PC-3 (cell line): ENCODE measurements around the gene RNF175. TPM values are rescaled to one million over a fixed set of nuclear protein-coding genes. Genes with fewer than 3 reads are reported as not detected.

Experiments
- ATAC-seq: fragments of 200-7000 bp; cut with Tn5 transposase; 2 replicates; pipeline ENCODE4 v1.9.1; 2020; ENCODE audit warnings: mild to moderate bottlenecking, moderate library complexity
- BruUV-seq: library from RNA; stranded (reverse); fragments of 400-500 nt; replicated peaks from 2 replicates; lab custom pipeline; 2021; lab: Mats Ljungman, UMichigan
- CTCF ChIA-PET: fragments of 300-600 bp; sonication (Branson Sonifier 250); formaldehyde crosslinking; loops from one replicate; lab custom pipeline; 2022; ENCODE audit warnings: antibody characterized with exemption; lab: Charles Lee
- POLR2A ChIA-PET: fragments of 300-600 bp; sonication (Branson Sonifier 250); formaldehyde crosslinking; loops from one replicate; lab custom pipeline; 2022; ENCODE audit warnings: antibody characterized with exemption; ENCODE audit not compliant: unreplicated experiment; lab: Charles Lee
- DNase-seq: peaks from one replicate; pipeline ENCODE4 v3.0.0-alpha.2; 2015
- H2AFZ ChIP-seq: fragments of 300-600 bp; sonication (generic); 2 replicates; pipeline ENCODE4 v1.6.0; 2016; ENCODE audit warnings: antibody characterized with exemption, low read length
- H3F3A ChIP-seq: fragments of 300-600 bp; sonication (generic); one replicate; pipeline ENCODE4 v1.6.0; 2017; ENCODE audit warnings: antibody characterized with exemption, low read length, control low read depth, mild to moderate bottlenecking; ENCODE audit not compliant: unreplicated experiment
- H3K27ac ChIP-seq: fragments of 300-600 bp; sonication (generic); 2 replicates; pipeline ENCODE4 v1.5.1; 2016; ENCODE audit warnings: mild to moderate bottlenecking, low read length
- H3K27me3 ChIP-seq: fragments of 300-600 bp; sonication (generic); 2 replicates; pipeline ENCODE4 v1.6.1; 2016; ENCODE audit warnings: low read length, mixed read lengths
- H3K36me3 ChIP-seq: fragments of 300-600 bp; sonication (generic); 2 replicates; pipeline ENCODE4 v1.6.1; 2016; ENCODE audit warnings: low read depth, mixed run types, low read length, mixed read lengths
- H3K4me1 ChIP-seq: fragments of 300-600 bp; sonication (generic); 2 replicates; pipeline ENCODE4 v1.5.1; 2016; ENCODE audit warnings: low read length; ENCODE audit not compliant: insufficient read depth
- H3K4me2 ChIP-seq: fragments of 300-600 bp; sonication (generic); 2 replicates; pipeline ENCODE4 v1.6.0; 2016; ENCODE audit warnings: low read length
- H3K4me3 ChIP-seq: fragments of 300-600 bp; sonication (generic); 2 replicates; pipeline ENCODE4 v1.5.1; 2016; ENCODE audit warnings: mild to moderate bottlenecking, low read length, mixed read lengths
- H3K79me2 ChIP-seq: fragments of 300-600 bp; sonication (generic); 2 replicates; pipeline ENCODE4 v1.6.1; 2017; ENCODE audit warnings: low read length, mixed read lengths
- H3K9ac ChIP-seq: fragments of 300-600 bp; sonication (generic); 2 replicates; pipeline ENCODE4 v1.6.0; 2016; ENCODE audit warnings: mild to moderate bottlenecking, low read length
- H3K9me2 ChIP-seq: fragments of 300-600 bp; sonication (generic); replicated peaks from 2 replicates; pipeline ENCODE4 v1.6.1; 2016; ENCODE audit warnings: mixed run types, low read length, mixed read lengths
- H3K9me3 ChIP-seq: fragments of 300-600 bp; sonication (generic); 2 replicates; pipeline ENCODE4 v1.6.1; 2016; ENCODE audit warnings: low read length, mixed read lengths
- H4K20me1 ChIP-seq: fragments of 300-600 bp; sonication (generic); 2 replicates; pipeline ENCODE4 v1.6.1; 2016; ENCODE audit warnings: low read length, mixed read lengths
- EZH2 ChIP-seq: fragments of 300-600 bp; sonication (generic); IDR thresholded peaks from one replicate; pipeline ENCODE4 v1.6.1; 2017; ENCODE audit warnings: antibody characterized with exemption, mild to moderate bottlenecking, low read length; ENCODE audit not compliant: unreplicated experiment
- EZH2phosphoT487 ChIP-seq: fragments of 300-600 bp; sonication (generic); IDR thresholded peaks from 2 replicates; pipeline ENCODE4 v1.6.1; 2018; ENCODE audit warnings: mild to moderate bottlenecking, antibody characterized with exemption, low read length, borderline replicate concordance
- intact Hi-C: fragments of 100-400 bp; cut with micrococcal nuclease; formaldehyde crosslinking; loops from 2 replicates; pipeline ENCODE4 v1.9.0; 2023
- total RNA-seq: library from RNA; depleted of rRNA; stranded (reverse); fragments of >200 nt; gene quantifications from 2 replicates; pipeline ENCODE4 v1.2.3, GENCODE V29; 2014
- TF ChIP-seq, protein P1 (sequence below): fragments of 300-600 bp; sonication (generic); conservative IDR thresholded peaks from 2 replicates; pipeline ENCODE4 v1.5.1; 2017; ENCODE audit warnings: antibody characterized with exemption, low read depth, mild to moderate bottlenecking, low read length

Gene RNF175
- total RNA-seq, 1 experiment from 2014 or later = not detected

DNA sequence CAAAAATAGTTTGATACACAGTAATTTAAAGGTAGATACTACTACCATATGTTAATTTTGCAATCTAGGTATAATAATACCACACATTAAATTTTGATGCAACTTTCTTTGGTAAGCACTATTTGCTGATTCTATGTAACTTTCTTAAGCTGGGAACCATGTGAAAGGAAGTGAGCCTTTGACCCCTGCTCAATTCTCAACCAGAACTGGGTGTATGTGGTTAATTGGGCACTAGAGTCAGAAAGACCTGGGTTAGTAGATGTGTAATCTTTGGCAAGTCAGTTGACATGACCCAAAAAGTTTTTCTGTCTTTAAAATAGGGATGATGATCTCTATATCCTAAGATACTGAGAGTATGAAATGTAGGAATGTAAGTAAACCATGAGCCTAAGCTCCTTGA, 53.3 kb downstream of the RNF175 start:
- no peak overlapping the region for H3K4me2 ChIP-seq
- no peak overlapping the region for H3K4me3 ChIP-seq
- no peak for ATAC-seq
- DNase-seq = no peak
- no peaks in the 10 kb centered on the region for H3K27me3 ChIP-seq
- BruUV-seq = no TSS peak
- no peak overlapping the region for H2AFZ ChIP-seq
- ChIA-PET CTCF (no interaction called here), POLR2A (no interaction called here)
- no peaks in the 10 kb centered on the region for H3F3A ChIP-seq
- no peaks in the 10 kb centered on the region for H3K4me1 ChIP-seq
- TF ChIP-seq EZH2 (no peak), EZH2phosphoT487 (no peak)
- TF ChIP-seq, protein P1, sequence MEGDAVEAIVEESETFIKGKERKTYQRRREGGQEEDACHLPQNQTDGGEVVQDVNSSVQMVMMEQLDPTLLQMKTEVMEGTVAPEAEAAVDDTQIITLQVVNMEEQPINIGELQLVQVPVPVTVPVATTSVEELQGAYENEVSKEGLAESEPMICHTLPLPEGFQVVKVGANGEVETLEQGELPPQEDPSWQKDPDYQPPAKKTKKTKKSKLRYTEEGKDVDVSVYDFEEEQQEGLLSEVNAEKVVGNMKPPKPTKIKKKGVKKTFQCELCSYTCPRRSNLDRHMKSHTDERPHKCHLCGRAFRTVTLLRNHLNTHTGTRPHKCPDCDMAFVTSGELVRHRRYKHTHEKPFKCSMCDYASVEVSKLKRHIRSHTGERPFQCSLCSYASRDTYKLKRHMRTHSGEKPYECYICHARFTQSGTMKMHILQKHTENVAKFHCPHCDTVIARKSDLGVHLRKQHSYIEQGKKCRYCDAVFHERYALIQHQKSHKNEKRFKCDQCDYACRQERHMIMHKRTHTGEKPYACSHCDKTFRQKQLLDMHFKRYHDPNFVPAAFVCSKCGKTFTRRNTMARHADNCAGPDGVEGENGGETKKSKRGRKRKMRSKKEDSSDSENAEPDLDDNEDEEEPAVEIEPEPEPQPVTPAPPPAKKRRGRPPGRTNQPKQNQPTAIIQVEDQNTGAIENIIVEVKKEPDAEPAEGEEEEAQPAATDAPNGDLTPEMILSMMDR = no peak
- no peaks in the 10 kb centered on the region for H3K79me2 ChIP-seq
- H3K9ac ChIP-seq = no peak overlapping the region
- H4K20me1 ChIP-seq = no peaks in the 10 kb centered on the region
- H3K27ac ChIP-seq = no peak overlapping the region
- intact Hi-C loops = no loop called here
- H3K36me3 ChIP-seq = no peaks in the 10 kb centered on the region
- H3K9me2 ChIP-seq = no peaks in the 10 kb centered on the region
- H3K9me3 ChIP-seq = no peaks in the 10 kb centered on the region

DNA sequence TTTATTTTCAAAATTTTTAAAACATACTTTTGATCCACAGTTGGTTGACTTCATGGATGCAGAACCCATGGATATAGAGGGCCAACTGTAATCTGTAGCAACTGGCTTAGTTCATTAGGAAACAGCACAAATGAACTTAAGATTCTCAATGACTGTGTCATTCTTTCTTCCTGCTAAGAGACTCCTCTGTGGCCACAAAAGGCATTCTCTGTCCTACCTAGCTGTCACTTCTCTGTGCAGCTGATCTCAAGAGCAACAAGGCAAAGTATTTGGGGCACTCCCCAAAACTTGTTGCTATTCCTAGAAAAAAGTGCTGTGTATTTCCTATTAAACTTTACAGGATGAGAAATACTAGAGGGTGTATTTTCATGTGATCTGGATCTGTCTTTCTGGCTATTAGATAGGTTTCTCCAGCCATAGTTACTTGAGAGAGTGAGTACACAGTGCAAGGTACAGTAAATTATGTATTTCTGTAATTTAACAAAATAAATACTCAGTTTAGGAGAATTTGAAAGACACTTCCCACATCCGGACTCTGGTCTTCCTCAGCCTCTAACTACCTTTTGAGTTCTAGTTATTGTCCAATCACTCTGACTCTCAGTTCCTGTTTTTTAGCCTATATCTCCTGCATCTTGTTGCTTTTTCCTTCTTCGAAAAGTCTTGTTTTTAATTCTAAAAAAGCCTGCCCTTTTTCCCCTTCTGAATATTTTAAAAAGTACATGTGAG, 53.9 kb downstream of the RNF175 start:
- BruUV-seq = no TSS peak
- Histone ChIP-seq H3K9me2 (no peaks in the 10 kb centered on the region), H3F3A (no peaks in the 10 kb centered on the region), H3K4me3 (no peak overlapping the region), H4K20me1 (no peaks in the 10 kb centered on the region), H3K79me2 (no peaks in the 10 kb centered on the region), H3K4me1 (no peaks in the 10 kb centered on the region), H3K4me2 (no peak overlapping the region), H3K9ac (no peak overlapping the region), H3K36me3 (no peaks in the 10 kb centered on the region), H3K27me3 (no peaks in the 10 kb centered on the region), H2AFZ (no peak overlapping the region), H3K27ac (no peak overlapping the region), H3K9me3 (no peaks in the 10 kb centered on the region)
- ChIA-PET CTCF (no interaction called here), POLR2A (no interaction called here)
- no peak for DNase-seq
- TF ChIP-seq EZH2 (no peak), EZH2phosphoT487 (no peak)
- TF ChIP-seq, protein P1 = no peak
- ATAC-seq = no peak
- intact Hi-C loops = no loop called here

DNA sequence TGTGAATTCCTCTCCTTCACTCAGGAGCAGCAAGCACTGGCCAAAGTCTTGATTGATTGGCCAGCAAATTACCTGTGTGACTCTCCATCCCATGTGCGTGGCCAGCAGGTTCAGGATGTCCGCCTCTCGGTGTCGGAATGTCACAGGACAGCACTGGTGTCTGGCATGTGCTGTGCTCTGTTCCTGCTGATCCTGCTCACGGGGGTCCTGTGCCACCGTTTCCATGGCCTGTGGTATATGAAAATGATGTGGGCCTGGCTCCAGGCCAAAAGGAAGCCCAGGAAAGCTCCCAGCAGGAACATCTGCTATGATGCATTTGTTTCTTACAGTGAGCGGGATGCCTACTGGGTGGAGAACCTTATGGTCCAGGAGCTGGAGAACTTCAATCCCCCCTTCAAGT, 55.3 kb downstream of the RNF175 start:
- H3K9me2 ChIP-seq = no peaks in the 10 kb centered on the region
- no peak overlapping the region for H3K4me2 ChIP-seq
- no peaks in the 10 kb centered on the region for H3K27me3 ChIP-seq
- no peaks in the 10 kb centered on the region for H4K20me1 ChIP-seq
- TF ChIP-seq EZH2phosphoT487 (no peak), EZH2 (no peak)
- TF ChIP-seq, protein P1 = no peak
- intact Hi-C loops = no loop called here
- no peaks in the 10 kb centered on the region for H3K9me3 ChIP-seq
- no peaks in the 10 kb centered on the region for H3K36me3 ChIP-seq
- H2AFZ ChIP-seq = no peak overlapping the region
- CTCF ChIA-PET = no interaction called here
- POLR2A ChIA-PET = no interaction called here
- no TSS peak for BruUV-seq
- H3K9ac ChIP-seq = no peak overlapping the region
- no peak for DNase-seq
- H3K4me3 ChIP-seq = no peak overlapping the region
- H3K79me2 ChIP-seq = no peaks in the 10 kb centered on the region
- ATAC-seq = no peak
- no peaks in the 10 kb centered on the region for H3F3A ChIP-seq
- H3K4me1 ChIP-seq = no peaks in the 10 kb centered on the region
- no peak overlapping the region for H3K27ac ChIP-seq
